ENCODE data around the gene THRAP3.
"Not testable (repeated sequence)": the region's sequence is repeated elsewhere in the genome, so short reads cannot be mapped to it uniquely, and the experiment has no call there.

THRAP3 gene, protein sequence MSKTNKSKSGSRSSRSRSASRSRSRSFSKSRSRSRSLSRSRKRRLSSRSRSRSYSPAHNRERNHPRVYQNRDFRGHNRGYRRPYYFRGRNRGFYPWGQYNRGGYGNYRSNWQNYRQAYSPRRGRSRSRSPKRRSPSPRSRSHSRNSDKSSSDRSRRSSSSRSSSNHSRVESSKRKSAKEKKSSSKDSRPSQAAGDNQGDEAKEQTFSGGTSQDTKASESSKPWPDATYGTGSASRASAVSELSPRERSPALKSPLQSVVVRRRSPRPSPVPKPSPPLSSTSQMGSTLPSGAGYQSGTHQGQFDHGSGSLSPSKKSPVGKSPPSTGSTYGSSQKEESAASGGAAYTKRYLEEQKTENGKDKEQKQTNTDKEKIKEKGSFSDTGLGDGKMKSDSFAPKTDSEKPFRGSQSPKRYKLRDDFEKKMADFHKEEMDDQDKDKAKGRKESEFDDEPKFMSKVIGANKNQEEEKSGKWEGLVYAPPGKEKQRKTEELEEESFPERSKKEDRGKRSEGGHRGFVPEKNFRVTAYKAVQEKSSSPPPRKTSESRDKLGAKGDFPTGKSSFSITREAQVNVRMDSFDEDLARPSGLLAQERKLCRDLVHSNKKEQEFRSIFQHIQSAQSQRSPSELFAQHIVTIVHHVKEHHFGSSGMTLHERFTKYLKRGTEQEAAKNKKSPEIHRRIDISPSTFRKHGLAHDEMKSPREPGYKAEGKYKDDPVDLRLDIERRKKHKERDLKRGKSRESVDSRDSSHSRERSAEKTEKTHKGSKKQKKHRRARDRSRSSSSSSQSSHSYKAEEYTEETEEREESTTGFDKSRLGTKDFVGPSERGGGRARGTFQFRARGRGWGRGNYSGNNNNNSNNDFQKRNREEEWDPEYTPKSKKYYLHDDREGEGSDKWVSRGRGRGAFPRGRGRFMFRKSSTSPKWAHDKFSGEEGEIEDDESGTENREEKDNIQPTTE

DNA sequence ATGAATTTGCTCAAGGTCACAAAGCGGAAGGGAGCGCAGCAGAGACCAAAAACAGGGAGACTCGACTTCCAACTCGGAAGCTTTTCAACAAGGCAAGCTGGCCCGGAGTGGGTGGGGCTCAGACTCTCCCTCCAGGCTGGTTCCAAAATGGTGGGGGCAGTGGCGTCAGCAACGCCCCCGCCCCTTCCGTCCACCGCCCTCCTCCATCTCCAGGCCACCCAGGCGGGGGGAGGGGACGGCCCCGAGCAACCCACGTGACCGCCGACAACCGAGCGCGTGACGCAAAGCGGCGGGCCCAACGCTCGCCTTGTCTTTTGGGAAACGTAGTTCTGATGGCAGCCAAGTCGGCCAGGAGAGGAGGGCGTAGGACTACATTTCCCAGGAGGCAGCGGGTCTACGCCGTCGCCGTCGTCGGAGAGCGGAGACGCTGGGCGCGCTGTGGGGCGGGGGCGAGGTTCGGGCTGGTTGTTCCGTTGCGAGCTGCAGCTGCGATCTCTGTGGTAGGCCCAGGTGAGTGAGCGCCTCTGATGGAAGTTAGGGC lies at the start of gene THRAP3:
Gene THRAP3, plus strand, starts transcription at position 448 of the 541 bp plus-strand sequence. CDS start 58,121 bp downstream, outside the sequence.
- DNase-seq (ENCODE audit: low spot score) = peak; percentile 100

DNA sequence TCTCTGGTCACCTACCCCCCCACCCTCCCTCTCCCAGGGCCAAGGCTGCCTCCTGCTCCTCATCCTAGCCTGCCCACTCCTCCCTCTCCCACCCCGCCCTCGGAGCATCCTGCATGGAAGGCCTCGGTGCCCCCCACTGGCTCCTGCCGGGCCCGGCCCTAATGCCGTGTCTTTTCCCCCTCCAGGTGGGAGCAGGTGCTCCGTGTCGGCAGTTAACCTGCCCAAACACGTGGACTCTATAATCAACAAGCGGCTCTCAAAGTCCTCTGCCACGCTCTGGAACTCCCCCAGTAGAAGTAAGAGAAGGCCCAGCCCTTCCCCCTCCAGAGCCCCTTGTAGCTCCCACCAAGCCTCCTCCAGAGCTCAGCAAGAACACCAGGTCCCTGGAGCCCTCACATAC lies 49.5 kb upstream of the THRAP3 start:
- no peak for DNase-seq (ENCODE audit: low spot score)

DNA sequence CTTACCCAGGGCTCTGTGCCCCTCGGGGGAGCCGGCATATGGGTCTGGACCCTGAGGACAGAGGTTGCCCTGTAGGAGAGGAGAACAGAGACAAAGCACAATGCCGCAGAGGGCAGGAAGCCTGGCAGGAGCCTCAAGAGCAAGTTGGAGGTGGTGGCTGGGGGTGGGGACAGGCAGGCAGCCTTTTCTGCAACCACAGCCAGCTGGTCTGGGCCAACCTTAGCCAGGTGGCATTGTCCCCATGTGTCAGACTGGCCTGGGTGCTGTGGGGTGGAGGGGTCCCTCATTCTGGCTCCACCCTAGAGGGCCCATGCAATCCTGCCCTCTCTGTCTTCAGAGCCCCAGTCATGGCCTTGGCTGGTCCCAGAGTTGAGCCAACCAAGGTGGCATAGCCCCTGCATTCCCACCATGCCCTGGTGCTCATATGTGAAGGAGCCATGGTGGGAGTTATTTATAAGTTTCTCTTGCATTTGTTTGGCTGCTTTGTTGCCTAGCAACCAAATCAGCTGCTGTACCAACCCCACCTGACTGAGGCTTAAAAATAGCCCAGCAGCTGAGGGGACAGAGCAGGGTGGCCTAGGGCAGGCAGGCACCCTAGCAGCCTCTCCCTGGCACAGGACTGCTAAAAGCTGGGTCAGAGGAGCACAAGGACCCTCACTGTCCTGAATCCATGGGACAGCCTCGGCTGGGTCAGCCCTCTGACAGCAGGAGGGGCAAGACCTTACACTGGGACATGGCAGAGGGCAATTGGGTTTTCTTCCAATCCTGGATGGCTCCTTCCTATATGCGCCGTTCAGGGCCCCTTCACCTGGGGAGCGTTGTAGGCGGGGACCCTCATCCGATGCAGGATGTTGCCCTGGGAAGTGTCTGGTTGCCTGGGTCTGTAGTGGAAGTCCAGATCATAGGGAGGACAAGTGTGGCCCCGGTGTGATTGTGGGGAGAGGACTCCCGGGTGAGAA lies 48.8 kb upstream of the THRAP3 start:
- DNase-seq (ENCODE audit: low spot score) = no peak

DNA sequence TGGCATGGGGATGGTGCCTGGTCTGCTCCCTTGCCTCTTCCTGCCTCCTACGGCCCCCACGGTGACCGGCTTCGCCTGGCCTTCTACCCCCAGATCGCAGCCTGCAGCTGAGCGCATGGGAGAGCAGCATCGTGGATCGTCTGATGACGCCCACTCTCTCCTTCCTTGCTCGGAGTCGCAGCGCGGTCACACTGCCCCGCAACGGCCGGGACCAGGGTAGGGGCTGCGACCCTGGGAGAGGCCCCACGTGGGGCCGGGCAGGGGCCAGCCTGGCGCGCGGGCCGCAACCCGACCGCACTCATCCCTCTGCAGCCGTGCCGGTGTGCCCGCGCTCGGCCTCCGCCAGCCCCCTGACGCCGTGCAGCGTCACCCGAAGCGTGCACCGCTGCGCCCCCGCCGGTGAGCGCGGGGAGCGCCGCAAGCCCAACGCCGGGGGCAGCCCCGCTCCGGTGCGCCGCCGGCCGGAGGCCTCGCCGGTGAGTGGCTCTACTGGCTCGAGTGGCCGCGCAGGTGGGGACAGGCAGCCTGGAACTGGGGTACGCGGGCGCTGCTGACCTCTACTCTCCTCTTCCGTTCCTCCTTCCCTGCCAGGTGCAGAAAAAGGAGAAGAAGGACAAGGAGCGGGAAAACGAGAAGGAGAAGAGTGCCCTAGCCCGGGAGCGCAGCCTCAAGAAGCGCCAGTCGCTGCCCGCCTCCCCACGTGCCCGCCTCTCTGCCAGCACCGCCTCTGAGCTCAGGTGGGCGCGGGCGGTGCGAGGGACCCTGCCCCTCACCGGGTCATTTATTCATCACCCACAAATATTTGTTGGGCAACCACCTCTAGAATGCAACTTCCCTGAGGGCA lies 47.9 kb upstream of the THRAP3 start:
- DNase-seq (ENCODE audit: low spot score) = no peak

DNA sequence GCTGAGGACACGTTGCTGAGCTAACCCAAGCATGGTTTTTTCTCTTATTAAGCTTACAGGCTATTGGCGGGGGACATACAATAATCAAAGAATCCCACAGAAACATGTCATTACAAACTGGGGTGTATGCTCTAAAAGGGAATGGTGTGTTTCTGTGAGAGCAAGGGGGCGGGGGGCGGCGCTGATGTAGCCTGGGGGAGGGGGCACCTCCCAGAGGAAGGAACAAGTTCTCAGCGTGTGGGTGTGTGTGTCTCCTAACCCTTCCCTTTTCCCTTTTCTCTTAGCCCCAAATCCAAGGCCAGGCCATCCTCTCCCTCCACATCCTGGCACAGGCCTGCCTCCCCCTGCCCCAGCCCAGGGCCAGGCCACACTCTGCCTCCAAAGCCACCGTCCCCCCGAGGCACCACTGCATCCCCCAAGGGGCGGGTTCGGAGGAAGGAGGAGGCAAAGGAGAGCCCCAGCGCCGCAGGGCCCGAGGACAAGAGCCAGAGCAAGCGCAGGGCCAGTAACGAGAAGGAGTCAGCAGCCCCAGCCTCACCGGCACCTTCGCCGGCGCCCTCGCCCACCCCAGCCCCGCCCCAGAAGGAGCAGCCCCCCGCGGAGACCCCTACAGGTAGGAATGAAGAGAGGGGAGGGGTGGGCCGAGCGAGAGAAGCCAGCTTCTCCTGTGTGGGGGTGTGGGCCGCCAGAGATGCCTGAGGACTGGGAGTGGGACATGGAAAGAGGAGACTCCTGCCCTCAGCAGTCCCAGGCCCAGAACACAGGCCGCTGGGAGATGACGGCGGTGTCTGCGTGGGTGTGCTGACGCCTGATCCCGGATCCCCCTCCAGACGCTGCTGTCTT lies 46.4 kb upstream of the THRAP3 start:
- no peak for DNase-seq (ENCODE audit: low spot score)

DNA sequence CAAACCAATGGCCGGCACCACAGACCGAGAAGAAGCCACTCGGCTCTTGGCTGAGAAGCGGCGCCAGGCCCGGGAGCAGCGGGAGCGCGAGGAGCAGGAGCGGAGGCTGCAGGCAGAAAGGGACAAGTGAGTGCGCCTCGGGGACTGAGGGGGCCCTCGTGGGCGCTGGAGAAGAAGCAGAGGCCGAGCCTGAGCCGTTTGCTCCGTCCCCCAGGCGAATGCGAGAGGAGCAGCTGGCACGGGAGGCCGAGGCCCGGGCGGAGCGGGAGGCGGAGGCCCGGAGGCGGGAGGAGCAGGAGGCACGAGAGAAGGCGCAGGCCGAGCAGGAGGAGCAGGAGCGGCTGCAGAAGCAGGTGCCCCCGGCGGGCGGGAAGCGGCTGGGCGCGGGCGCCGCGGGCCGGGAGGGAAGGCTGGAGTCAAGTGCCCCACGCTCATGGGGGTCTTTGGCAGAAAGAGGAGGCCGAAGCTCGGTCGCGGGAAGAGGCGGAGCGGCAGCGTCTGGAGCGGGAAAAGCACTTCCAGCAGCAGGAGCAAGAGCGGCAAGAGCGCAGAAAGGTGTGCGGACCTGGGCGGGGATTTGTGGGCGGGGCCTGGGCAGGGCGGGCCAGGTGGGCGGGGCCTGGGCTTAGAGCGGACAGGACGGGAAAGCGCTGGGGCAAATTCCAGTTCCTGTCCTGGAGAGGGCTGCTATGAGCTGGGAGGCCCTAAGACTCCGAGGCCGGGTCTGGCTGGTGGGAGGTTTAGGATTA lies 45.6 kb upstream of the THRAP3 start:
- DNase-seq (ENCODE audit: low spot score) = no peak

DNA sequence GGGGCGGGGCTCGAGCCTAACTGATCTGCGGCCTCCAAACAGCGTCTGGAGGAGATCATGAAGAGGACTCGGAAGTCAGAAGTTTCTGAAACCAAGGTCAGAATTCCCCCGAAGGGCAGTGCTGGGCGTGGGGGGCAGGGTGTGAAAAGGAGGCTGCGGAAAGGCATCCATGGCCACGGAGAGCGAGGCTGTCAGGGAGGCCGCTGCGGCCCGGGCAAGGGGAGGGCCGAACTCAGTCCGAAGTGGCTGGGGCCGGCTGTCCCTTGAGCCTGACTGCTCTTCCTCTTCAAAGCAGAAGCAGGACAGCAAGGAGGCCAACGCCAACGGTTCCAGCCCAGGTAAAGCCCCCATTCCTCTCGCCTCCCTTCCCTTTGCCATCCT lies 45.0 kb upstream of the THRAP3 start:
- DNase-seq (ENCODE audit: low spot score) = no peak

DNA sequence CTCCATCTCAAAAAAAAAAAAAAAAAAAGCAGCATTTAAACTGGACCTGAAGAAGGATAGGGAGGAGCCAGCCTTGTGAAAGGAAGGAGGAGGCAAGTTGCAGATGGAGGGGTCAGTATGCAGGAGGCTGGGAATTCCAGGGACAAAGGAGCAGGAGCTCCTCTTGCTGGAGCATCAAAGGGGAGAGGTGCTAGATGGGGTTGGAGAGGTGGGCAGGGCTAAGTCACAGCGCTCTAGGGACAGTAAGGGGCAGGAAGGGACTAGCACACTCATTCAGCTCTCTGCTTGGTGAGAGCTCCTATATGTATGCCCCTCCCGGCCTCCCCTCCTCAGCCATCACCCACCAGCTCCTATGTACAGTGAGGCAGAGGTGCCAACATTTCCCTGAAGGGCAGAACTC lies 41.5 kb upstream of the THRAP3 start:
- no peak for DNase-seq (ENCODE audit: low spot score)

DNA sequence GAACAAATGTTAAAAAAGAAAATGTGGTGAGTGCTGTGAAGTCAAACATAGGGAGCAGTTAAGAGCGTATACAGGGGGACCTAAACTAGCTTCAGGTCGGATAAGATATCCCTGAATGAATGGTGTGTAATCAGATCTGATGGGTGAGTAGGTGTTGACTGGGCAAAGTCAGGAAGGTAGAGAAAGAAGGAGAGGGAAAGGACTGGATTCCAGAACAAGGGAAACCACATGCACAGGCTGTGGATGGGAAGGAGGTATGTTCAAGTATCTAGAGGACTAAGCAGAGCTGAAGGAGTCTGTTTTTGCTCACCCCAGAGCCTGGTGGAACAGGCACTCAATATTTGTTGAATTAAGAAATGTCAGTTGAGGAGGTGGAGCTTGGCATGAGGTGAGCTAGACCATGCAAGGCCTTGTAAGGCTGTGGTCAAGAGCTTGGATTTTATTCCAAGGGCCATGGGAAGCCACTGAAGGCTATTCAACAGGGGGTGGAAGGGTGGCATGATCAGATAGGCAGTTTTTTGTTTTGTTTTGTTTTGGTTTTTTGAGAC lies 40.9 kb upstream of the THRAP3 start:
- no peak for DNase-seq (ENCODE audit: low spot score)

DNA sequence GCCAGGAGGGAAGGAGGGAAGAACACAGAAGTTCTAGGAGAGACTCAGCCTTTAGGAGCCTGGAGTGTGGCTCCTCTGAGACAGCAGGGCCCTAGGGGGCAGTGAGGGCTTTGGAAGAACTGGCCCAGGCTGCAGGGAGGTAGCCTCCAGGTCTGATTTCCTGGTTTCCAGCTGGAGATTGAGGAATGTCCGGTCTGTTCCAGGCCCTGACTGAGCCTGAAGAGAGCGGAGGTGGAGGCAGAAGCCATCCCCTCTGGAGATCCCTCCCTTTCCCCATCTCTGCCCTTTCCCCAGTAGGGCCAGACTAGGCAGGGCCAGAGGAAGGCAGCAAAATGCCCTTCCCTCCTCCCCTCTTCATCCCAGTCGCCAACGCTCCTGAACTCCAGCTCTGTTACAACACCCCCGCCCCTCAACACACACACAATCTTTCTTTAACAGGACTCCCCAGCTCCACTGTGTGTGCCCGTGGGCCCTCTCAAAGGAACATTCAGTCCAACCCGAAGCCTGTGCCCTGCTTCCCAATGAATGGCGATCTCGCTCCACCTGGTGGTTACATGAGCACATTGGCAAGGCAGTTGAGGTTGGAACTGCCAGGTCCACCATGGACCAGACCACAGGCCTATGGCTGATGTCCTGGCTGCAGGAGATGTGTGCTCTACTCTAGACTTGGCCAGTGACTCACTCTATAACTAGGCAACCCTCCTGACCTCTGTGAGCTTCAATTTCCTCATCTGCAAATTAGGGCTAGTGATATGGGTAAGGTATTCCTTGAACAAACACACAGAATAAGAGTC lies 36.2 kb upstream of the THRAP3 start:
- peak; percentile 84 for DNase-seq (ENCODE audit: low spot score)

DNA sequence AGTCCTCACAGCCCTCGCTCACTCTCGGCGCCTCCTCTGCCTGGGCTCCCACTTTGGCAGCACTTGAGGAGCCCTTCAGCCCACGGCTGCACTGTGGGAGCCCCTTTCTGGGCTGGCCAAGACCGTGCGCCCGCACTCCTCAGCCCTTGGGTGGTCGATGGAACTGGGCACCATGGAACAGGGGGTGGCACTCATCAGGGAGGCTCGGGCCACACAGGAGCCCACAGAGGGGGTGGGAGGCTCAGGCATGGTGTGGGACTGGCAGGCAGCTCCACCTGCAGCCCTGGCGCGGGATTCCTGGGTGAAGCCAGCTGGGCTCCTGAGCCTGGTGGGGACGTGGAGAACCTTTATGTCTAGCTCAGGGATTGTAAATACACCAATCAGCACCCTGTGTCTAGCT lies 27.4 kb upstream of the THRAP3 start:
- DNase-seq (ENCODE audit: low spot score) = not testable (repeated sequence)

DNA sequence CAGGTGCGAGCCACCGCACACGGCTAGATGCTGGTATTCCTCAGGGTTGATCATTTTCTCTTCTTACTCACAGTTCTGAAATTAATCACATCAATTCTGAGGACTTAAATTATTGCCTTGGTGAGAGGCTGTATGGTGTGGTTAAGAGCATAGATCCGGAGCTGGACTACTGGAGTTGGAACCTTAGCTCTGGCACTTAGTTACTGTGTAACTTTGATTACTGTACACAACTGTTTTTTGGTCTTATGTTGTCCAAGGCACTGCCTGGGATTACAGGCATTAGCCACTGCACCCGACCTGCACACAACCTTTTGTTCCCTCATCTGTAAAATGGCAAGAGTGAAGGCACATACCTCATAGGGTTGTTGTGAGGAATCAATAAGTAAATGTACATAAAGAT lies 25.6 kb upstream of the THRAP3 start:
- no peak for DNase-seq (ENCODE audit: low spot score)

DNA sequence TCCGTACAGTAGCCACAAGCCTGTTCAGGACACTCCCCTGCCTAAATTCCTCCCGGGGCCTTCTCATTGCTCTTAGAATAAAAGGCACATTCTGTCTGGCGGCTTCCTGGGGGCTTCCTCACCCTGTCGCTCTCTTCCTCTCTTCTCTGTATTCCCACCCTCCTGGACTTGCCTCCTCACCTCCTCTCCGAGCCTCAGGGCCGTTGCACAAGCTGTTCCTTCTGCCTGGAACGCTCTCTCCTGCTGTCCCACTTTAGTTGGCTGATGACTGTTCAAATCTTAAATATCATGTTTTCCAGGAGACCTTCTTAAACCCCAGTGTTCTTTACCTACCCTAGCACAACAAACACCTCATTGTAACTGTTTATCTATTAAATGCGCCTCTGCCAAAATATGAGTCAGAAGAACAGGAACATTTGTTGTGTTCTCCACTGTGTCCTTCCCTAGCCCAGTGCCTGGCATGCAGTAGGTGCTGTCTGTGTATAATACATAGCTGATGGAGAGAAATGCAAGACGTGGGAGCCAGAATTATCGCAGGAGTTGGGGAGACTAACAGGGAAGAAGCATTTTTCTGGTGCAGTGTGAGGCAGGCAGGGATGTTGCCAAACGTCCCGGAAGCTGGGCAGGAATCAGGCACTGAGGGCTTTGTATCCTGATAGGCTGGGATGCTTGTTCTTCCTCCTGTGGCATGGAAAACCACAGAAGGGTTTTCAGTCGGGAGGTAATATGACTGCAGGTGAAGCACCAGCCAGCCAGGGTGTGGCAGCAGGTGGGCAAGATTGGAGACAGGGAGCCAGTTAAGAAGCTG lies 24.1 kb upstream of the THRAP3 start:
- DNase-seq (ENCODE audit: low spot score) = no peak

DNA sequence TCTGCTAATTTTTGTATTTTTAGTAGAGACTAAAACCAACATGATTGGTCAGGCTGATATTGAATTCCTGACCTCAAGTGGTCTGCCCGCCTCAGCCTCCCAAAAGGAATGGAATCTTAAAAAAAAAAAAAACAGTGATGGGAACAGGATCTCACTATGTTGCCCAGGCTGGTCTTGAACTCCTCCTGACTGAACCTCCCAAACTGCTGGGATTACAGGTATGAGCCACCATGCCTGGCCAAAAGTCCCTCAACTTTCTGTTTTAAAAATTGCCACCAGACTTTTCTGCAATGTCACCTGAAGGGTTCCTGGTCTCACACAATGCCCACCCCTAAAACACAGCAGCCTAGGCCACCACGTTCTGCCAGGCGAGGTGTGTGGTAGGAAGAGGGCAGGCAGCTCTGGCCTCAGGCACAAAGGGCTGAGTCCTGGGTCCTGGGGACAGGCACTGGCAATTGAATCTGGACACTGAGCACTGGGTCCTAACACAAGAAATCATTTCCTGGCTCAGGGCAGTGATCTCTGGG lies 21.2 kb upstream of the THRAP3 start:
- no peak for DNase-seq (ENCODE audit: low spot score)

DNA sequence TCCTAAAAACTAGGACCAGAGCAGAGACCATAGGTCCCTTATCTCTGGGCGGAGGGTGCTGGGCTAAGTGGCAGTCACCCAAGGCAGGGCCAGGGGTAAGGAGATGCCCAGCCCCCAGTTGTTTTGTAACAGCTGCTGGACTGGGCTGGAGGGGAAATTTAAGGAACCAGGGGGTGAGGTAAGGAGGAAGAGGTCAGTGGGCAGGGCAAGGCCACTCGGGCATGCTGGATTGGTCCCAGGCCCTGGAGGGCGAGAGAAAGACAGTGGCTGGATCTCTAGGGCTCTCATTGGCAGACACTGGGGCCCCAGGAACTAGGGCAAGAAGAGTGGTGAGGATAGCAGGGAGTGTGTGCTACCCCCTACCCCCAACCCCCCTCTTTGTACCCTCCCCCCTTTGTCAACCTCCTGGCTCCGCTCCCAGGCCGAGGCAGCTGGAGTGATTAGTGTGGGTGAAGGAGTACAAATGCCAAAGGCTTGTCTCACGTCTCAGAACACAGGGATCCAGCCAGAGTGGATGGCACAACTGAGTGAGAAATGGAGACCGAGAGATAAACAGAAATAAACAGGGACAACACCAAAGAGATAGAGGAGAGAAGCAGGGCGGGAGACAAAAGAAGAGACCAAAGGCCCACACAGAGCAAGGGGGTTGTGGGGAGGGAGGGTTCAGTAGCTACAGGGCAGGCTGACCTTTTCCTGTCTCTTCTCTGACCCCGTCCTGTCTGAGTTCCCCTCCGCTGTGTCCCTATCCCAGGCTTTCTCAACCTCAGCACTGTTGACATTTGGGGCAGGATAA lies 20.5 kb upstream of the THRAP3 start:
- no peak for DNase-seq (ENCODE audit: low spot score)

DNA sequence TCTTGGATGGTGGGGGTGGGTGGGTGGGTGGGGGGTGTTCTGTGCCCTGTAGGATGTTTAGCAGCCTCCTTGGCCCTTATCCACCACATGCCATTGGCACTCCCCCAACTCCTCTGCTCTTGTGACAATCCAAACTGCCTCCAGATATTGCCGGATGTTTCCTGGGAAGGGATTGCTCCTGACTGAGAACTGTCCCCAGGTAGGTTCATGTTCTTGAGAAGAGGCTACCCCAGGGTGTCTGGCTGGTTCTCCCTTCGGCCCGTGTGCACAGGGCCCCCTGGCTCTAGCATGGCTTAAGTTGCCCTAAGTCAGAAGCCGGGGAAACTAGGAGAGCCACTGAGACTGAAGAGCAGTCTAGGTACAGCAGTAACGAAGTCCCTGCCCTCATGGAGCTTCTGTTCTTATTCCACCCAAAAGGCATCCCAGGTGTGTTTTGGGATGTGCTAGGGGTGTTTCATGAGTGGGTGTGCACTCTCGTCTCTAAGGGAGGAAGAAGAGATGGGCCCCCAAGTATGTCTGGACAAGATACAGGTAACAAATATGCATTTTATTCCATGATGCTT lies 19.8 kb upstream of the THRAP3 start:
- no peak for DNase-seq (ENCODE audit: low spot score)
